ENCODE data around the gene RARRES2. TPM values are rescaled to one million over a fixed set of nuclear protein-coding genes. Genes with fewer than 3 reads are reported as not detected.

The RARRES2 gene
- total and polyA plus RNA-seq, 2 of the 13 experiments (the other 11 are each of a cell fraction or from before 2014, with no cell fraction given) = 134 to 172 TPM

GRCh38 chr7:150324373-150324961 is 17.0 kb downstream of the RARRES2 start (continued):
- TF ChIP-seq PBX3 (CRISPR knock-in tag; IDR thresholded peaks at IDR 0.05; ENCODE audit: borderline replicate concordance) (no peak), ZBTB40 (IDR thresholded peaks at IDR 0.05) (no peak), ZBTB40 (CRISPR knock-in tag; IDR thresholded peaks at IDR 0.05) (no peak), ZNF496 (CRISPR knock-in tag; IDR thresholded peaks at IDR 0.05; ENCODE audit: insufficient replicate concordance) (no peak), ZNF296 (CRISPR knock-in tag; conservative IDR thresholded peaks at IDR 0.05) (0 out of 2 replicates have a peak, but pooled peaks have one; percentile 70), FOXC1 (CRISPR knock-in tag; IDR thresholded peaks at IDR 0.05; ENCODE audit: borderline replicate concordance) (0 out of 2 replicates have a peak, but pooled peaks have one; percentile 47), ZNF558 (CRISPR knock-in tag; IDR thresholded peaks at IDR 0.05; ENCODE audit: borderline replicate concordance) (no peak), HOXA9 (CRISPR knock-in tag; IDR thresholded peaks at IDR 0.05; ENCODE audit: borderline replicate concordance) (no peak), ZNF740 (CRISPR knock-in tag; IDR thresholded peaks at IDR 0.05) (peak; percentile 47; the same call in 1 of the 2 replicates), MAFK (conservative IDR thresholded peaks at IDR 0.05 in 1 of 2, IDR thresholded peaks at IDR 0.05 in 1 of 2; ENCODE audit: low read length in 2 of 2) (no peak), ZNF329 (CRISPR knock-in tag; IDR thresholded peaks at IDR 0.05; ENCODE audit: low read depth) (no peak), ZNF446 (CRISPR knock-in tag; IDR thresholded peaks at IDR 0.05) (0 out of 2 replicates have a peak, but pooled peaks have one; percentile 50), RXRB (CRISPR knock-in tag; IDR thresholded peaks at IDR 0.05; ENCODE audit: borderline replicate concordance) (no peak), BHLHE40 (IDR thresholded peaks at IDR 0.05; ENCODE audit: low read length) (no peak), FOSL1 (CRISPR knock-in tag; IDR thresholded peaks at IDR 0.05; ENCODE audit: borderline replicate concordance) (no peak), ZNF605 (CRISPR knock-in tag; IDR thresholded peaks at IDR 0.05) (no peak)
- TF ChIP-seq, protein P1, sequence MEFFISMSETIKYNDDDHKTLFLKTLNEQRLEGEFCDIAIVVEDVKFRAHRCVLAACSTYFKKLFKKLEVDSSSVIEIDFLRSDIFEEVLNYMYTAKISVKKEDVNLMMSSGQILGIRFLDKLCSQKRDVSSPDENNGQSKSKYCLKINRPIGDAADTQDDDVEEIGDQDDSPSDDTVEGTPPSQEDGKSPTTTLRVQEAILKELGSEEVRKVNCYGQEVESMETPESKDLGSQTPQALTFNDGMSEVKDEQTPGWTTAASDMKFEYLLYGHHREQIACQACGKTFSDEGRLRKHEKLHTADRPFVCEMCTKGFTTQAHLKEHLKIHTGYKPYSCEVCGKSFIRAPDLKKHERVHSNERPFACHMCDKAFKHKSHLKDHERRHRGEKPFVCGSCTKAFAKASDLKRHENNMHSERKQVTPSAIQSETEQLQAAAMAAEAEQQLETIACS (CRISPR knock-in tag; IDR thresholded peaks at IDR 0.05) = no peak

Measured in HepG2 (cell line).